GM12801 (cell line): ENCODE data around the gene COL5A1.

Experiments
- TF ChIP-seq, protein P1 (sequence below): IDR thresholded peaks from one replicate; pipeline ENCODE4 v1.5.1; 2011; ENCODE audit warnings: control low read depth; ENCODE audit not compliant: insufficient read length; ENCODE audit errors: extremely low read depth

The COL5A1 gene

DNA sequence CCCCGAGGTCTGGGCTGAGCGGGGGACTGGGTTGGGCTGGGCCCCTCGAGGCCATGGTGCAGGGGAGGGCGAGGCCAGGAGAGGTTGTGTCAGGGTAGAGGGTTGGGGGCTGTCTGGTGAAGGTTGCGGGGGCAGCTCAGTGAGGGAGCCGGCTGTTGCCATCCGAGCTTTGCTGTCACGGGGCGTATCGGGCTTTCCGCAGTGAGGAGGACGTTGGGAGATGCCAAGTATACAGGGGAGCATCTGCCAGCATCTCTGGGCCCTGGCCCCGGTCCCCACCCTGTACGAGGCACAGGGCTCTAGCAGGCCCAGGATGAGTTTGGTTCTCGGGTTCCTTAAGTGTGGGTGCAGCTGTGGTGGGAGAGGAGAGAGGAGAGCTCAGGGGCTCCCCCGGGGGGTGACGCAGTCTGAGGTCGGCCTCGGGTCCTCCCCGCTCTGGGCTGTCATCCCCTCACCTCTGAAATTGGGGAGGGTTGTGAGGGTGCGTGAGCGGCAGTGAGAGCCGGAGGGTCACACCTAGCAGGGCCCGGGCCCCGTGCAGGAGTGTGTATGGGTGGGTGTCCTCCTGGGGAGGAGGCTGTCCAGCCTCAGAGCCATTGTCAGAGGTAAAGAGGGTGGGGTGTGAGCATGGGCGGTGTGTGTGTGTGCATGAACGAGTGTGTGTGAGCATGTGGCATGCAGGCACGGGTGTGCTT is 87.3 kb downstream of the COL5A1 start:
- TF ChIP-seq, protein P1, sequence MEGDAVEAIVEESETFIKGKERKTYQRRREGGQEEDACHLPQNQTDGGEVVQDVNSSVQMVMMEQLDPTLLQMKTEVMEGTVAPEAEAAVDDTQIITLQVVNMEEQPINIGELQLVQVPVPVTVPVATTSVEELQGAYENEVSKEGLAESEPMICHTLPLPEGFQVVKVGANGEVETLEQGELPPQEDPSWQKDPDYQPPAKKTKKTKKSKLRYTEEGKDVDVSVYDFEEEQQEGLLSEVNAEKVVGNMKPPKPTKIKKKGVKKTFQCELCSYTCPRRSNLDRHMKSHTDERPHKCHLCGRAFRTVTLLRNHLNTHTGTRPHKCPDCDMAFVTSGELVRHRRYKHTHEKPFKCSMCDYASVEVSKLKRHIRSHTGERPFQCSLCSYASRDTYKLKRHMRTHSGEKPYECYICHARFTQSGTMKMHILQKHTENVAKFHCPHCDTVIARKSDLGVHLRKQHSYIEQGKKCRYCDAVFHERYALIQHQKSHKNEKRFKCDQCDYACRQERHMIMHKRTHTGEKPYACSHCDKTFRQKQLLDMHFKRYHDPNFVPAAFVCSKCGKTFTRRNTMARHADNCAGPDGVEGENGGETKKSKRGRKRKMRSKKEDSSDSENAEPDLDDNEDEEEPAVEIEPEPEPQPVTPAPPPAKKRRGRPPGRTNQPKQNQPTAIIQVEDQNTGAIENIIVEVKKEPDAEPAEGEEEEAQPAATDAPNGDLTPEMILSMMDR: no peak

DNA sequence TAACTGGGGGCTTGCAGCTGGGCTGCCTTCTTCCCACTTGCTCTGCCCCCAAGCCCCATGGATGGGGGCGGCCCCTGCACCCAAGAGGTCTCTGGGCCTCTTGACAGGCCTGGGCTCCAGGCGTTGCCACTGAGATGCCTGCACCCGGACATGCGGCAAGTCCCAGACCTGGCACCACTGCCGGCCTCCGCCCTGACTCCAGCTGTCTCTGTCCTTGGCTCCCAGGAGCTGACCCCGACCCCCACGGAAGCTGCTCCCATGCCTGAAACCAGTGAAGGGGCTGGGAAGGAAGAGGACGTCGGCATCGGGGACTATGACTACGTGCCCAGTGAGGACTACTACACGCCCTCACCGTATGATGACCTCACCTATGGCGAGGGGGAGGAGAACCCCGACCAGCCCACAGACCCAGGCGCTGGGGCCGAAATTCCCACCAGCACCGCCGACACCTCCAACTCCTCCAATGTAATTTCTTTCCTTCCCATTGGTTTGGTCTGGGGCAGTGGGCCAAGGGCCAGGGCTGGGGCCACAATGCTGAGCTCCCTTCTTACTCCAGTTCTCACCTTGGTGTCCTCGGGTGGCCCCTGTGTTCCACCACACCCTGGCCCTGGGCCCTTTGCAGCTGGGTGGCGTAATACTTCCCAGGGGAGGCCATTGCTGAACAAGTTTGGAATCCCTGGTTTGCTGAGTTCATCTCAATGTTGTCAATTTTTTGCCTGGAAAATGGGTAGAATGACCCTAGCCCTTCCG is 88.6 kb downstream of the COL5A1 start:
- TF ChIP-seq, protein P1: no peak

DNA sequence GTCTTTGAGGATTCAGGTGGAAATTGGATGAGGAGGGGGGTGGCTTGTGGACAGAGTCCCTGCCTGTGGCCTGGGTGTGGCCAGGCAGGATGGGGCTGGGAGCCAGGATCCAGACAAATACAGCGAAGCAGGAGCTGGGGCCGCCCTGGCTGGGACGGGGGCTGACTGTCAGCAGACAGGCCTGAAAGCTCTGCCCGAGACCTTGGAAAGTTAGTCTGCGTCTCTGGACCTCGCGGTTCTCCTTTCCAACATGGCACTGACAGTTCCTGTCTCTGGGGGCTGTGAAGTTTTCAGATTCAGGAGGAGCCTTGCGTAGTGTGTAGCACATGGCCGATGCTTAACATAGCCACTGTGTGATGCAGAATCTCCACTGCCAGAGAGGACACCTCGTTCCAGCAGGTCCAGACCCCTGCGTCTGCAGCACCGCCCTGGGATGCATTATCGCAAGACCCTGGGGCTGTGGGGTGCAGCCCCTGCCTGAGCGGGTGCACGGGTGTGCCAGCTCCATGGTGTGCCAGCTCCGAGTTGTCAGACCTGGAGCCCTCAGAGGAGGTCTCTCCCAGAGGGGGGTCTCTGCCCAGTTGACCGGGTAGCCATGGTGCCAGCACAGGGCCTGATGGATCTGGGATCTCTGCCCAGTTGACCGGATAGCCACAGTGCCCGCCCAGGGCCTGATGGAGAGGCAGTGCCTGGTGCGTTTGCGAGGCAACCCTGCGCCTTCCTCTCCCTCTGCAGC is 89.3 kb downstream of the COL5A1 start:
- TF ChIP-seq, protein P1: no peak

DNA sequence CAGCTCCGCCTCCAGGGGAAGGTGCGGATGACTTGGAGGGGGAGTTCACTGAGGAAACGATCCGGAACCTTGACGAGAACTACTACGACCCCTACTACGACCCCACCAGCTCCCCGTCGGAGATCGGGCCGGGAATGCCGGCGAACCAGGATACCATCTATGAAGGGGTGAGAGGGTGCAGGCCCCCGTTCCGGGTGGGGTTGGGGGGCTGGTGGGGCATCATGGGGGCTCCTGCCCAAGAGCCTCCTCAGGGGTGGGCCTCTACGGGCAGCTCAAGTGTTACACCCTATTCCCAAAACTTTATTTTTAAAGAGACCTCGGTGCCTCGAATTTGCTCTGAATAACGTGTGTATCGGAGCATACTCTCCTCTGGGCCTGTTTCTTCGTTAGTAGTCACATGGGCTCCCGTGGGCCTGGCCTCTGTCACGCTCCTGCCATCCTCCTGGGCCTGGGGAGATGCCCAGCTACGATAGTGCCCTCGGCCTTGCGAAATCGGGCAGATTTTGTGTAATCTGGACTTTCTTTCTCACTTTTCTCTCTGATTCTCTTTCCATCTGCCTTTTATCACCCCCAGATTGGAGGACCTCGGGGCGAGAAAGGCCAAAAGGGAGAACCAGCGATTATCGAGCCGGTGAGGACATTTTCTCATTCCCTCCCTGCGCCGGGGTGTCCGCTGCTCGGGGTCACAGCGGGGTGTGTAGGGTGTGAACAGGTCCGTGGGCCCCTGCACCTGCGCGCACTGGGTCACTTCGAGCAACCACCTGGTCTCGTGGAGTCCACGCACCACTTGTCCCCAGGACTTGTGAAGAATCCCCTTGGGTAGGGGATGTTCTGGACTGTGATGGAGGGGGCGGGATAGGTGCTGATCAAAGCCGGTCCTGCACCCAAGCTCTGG is 90.1 kb downstream of the COL5A1 start:
- TF ChIP-seq, protein P1: no peak

DNA sequence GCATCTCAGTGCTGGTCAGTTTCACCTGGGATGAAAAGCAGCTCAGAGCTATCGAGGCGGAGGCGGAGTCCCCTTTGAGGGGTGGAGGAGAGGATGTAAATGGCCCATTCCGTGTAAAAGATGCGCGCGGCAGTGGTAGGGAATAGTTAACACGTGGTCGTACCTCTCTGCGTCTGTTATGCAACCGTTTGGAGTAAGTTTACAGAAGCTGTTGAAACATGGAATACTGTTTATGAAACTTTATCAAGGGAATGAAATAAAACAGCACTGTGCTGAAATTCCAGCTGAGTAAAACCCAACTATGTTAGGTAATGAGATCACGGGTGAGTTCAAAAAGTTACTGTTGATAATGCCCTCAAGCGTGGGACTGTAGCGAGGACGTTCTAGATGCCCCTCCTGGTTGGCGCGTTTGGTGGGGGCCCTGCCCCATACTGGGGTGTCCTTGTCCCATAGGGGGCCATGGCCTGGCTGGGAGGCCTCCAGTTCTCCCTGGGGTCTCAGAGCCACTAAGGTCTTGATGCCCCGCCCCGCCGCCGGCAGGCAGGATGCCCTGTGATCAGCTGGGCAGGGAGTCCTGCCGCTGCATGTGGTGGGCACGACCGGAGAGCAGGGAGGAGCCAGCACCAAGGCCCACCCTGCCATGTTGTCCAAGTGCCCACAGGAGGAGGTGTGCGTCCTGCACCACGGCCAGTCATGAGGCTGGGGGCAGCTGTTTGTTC is 90.9 kb downstream of the COL5A1 start:
- TF ChIP-seq, protein P1: no peak

DNA sequence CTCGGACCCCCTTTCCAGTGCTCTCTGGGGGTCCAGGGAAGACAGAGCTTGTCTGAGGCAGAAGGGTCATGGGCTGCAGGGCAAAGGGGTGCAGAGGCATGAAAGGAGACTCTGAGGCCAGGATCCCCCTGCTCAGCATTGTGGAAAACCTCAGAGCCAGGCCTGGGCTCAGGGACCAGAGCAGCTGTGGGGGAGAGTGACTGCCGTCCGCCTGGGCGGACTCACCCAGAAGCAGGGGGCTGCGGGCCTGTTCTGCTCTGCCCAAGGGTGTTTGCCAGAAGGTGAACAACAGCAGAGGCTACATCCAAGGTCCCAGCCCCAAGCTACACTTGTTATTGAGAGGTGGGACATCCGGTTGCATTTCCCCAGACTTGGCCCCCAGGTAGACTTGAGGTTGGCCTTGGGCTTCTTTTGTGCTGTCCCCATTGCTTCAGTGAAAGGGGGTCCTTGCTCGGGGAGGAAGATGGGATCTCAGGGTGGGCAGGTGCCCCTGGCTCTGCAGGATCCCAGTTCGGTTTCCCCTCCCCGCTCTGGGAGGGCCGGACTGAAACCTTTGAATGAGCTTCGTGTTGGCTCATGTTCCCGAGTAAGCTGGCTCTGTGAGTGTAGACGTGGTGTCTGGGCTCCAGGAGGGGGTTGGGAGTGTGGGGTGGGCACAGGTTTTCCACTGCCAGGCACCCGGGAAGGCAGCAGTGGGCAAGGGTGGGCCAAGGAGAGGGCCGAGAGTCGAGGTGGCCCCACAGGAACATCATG is 92.1 kb downstream of the COL5A1 start:
- TF ChIP-seq, protein P1: no peak
